ENCODE results near the gene HID1. TPM values are rescaled to one million over a fixed set of nuclear protein-coding genes. Genes with fewer than 3 reads are reported as not detected.

Gene HID1
- total RNA-seq, 1 donor from 2014 or later, result 157 TPM

- no peaks in the 10 kb centered on the region for H3K9me3 Mint-ChIP-seq (ENCODE audit: unreplicated experiment)
- H3K36me3 Mint-ChIP-seq (ENCODE audit: low read depth, unreplicated experiment), result no peaks in the 10 kb centered on the region
- H3K27me3 Mint-ChIP-seq (ENCODE audit: unreplicated experiment), result peaks cover 22% of the 10 kb centered on the region
- peaks cover 11% of the 10 kb centered on the region for H3K4me1 Mint-ChIP-seq (ENCODE audit: unreplicated experiment)
- TF ChIP-seq CTCF (IDR thresholded peaks at IDR 0.05; ENCODE audit: unreplicated experiment), result no peak
- DNase-seq (ENCODE audit: low spot score), result no peak
- H3K4me3 Mint-ChIP-seq (ENCODE audit: unreplicated experiment), result no peak overlapping the region
- H3K27ac Mint-ChIP-seq (ENCODE audit: unreplicated experiment), result no peak overlapping the region
These were observed 28.6 kb downstream of the HID1 start for GRCh38 chr17:74943808-74944522.

GRCh38 chr17:74941128-74941725, 31.3 kb downstream of the HID1 start:
- Mint-ChIP-seq H3K9me3 (ENCODE audit: unreplicated experiment) (no peaks in the 10 kb centered on the region), H3K36me3 (ENCODE audit: low read depth, unreplicated experiment) (no peaks in the 10 kb centered on the region), H3K27ac (ENCODE audit: unreplicated experiment) (no peak overlapping the region), H3K27me3 (ENCODE audit: unreplicated experiment) (peaks cover 27% of the 10 kb centered on the region), H3K4me3 (ENCODE audit: unreplicated experiment) (no peak overlapping the region), H3K4me1 (ENCODE audit: unreplicated experiment) (peaks cover 12% of the 10 kb centered on the region)
- DNase-seq (ENCODE audit: low spot score), result no peak
- TF ChIP-seq CTCF (IDR thresholded peaks at IDR 0.05; ENCODE audit: unreplicated experiment), result no peak

GRCh38 chr17:74939534-74939933, 33.0 kb downstream of the HID1 start:
- H3K27me3 Mint-ChIP-seq (ENCODE audit: unreplicated experiment), result peaks cover 22% of the 10 kb centered on the region
- no peak for TF ChIP-seq CTCF (IDR thresholded peaks at IDR 0.05; ENCODE audit: unreplicated experiment)

GRCh38 chr17:74938194-74938950, 34.2 kb downstream of the HID1 start:
- H3K27ac Mint-ChIP-seq (ENCODE audit: unreplicated experiment), result no peak overlapping the region
- no peak for TF ChIP-seq CTCF (IDR thresholded peaks at IDR 0.05; ENCODE audit: unreplicated experiment)
- no peak for DNase-seq (ENCODE audit: low spot score)
- peaks cover 25% of the 10 kb centered on the region for H3K27me3 Mint-ChIP-seq (ENCODE audit: unreplicated experiment)
- H3K36me3 Mint-ChIP-seq (ENCODE audit: low read depth, unreplicated experiment), result no peaks in the 10 kb centered on the region
- no peak overlapping the region for H3K4me3 Mint-ChIP-seq (ENCODE audit: unreplicated experiment)
- peaks cover 12% of the 10 kb centered on the region for H3K4me1 Mint-ChIP-seq (ENCODE audit: unreplicated experiment)
- H3K9me3 Mint-ChIP-seq (ENCODE audit: unreplicated experiment), result no peaks in the 10 kb centered on the region

More at GRCh38 chr17:74939534-74939933, 33.0 kb downstream of the HID1 start:
- peaks cover 12% of the 10 kb centered on the region for H3K4me1 Mint-ChIP-seq (ENCODE audit: unreplicated experiment)
- no peaks in the 10 kb centered on the region for H3K36me3 Mint-ChIP-seq (ENCODE audit: low read depth, unreplicated experiment)
- H3K4me3 Mint-ChIP-seq (ENCODE audit: unreplicated experiment), result no peak overlapping the region
- H3K27ac Mint-ChIP-seq (ENCODE audit: unreplicated experiment), result no peak overlapping the region
- H3K9me3 Mint-ChIP-seq (ENCODE audit: unreplicated experiment), result no peaks in the 10 kb centered on the region
- no peak for DNase-seq (ENCODE audit: low spot score)

All from endothelial cell (in vitro differentiated cells).